ENCODE data around the gene PPP1R3F. TPM values are rescaled to one million over a fixed set of nuclear protein-coding genes. Genes with fewer than 3 reads are reported as not detected.
"Not testable (repeated sequence)": the region's sequence is repeated elsewhere in the genome, so short reads cannot be mapped to it uniquely, and the experiment has no call there.

The PPP1R3F gene
- total RNA-seq, 1 experiment from 2014 or later = 7.3 TPM

DNA sequence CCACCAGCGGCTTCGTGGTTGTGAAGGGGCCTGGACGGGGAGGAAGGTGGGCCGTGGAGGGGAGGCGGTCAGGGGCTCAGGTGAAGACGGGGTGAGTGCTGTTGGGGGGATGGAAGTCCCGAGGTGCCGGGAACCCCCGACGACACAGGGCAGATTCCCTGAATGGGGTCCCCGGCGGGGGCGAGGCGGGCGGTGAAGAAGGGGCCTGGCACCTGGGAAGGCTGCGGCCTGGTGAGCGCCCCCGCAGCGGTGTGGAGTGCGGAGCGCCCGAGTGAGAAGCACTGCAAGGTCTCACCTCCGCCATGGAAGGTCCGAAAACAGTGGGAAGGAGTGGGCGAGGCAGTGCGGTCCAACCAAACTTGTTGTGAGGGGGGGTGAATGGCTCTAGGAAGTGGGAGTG lies 62.2 kb downstream of the PPP1R3F start:
- not testable (repeated sequence) for H4K8ac ChIP-seq (replicated peaks; ENCODE audit: insufficient read length, low read depth, low read length); H3T11ph ChIP-seq (ENCODE audit: low read length); H3K79me2 ChIP-seq (ENCODE audit: insufficient read depth, low read length); H3K4me1 Mint-ChIP-seq; H3K23ac ChIP-seq (ENCODE audit: insufficient read length, low read depth, low read length); H3K23me2 ChIP-seq (ENCODE audit: insufficient read length, low read depth, low read length, poor library complexity, severe bottlenecking); H2BK20ac ChIP-seq (ENCODE audit: low read depth, low read length, poor library complexity, severe bottlenecking); H3K27me3 ChIP-seq (ENCODE audit: insufficient read depth, low read length); H3K4me2 ChIP-seq (ENCODE audit: insufficient read depth, insufficient read length, low read length); H3K27ac ChIP-seq (ENCODE audit: insufficient read length, low read depth, low read length); H3K4ac ChIP-seq (ENCODE audit: low read depth, low read length); H3K27me3 Mint-ChIP-seq (ENCODE audit: low read depth); H4K5ac ChIP-seq (ENCODE audit: insufficient read length, low read depth, low read length); H3K4me3 Mint-ChIP-seq; H2AK5ac ChIP-seq (ENCODE audit: insufficient read length, low read length); H2BK120ac ChIP-seq (ENCODE audit: low read depth, low read length, poor library complexity, severe bottlenecking); H4K91ac ChIP-seq (ENCODE audit: insufficient read length, low read depth, low read length); H3K9me3 ChIP-seq (ENCODE audit: control insufficient read depth, low read depth, low read length); DNase-seq; H3K79me1 ChIP-seq (ENCODE audit: insufficient read depth, low read depth, low read length, poor library complexity, severe bottlenecking); H3K56ac ChIP-seq (ENCODE audit: insufficient read length, low read depth, low read length); H3K4me1 ChIP-seq (ENCODE audit: insufficient read depth, low read length); H2BK15ac ChIP-seq (ENCODE audit: low read depth, low read length); H2BK5ac ChIP-seq (ENCODE audit: insufficient read length, low read length); H3K18ac ChIP-seq (ENCODE audit: insufficient read length, low read depth, low read length); H3K9me3 Mint-ChIP-seq; H2AFZ ChIP-seq (ENCODE audit: low read length); H3K14ac ChIP-seq (ENCODE audit: insufficient read depth, low read length); H4K20me1 ChIP-seq (ENCODE audit: control insufficient read depth, insufficient read depth, insufficient read length); H3K36me3 Mint-ChIP-seq (ENCODE audit: insufficient read depth in 1 of 3, low read depth in 3 of 3); H3K9ac ChIP-seq (ENCODE audit: extremely low read depth, insufficient read length, low read length); H2BK12ac ChIP-seq (ENCODE audit: insufficient read length, low read depth, low read length); H3K27ac Mint-ChIP-seq
- no CpG with 5 or more reads among the region's 26 CpGs for WGBS (ENCODE audit: extremely low coverage, insufficient read length, low lambda C conversion rate)

Other genes starting within 250 kb of the PPP1R3F start
- gene TFE3, start 226.4 kb upstream of the PPP1R3F start, total RNA-seq (2021) = 58.9 and 59.8 TPM in 2 replicates
- gene CCDC120, start 210.8 kb upstream of the PPP1R3F start, total RNA-seq (2021) = 14.5 and 15.7 TPM in 2 replicates
- gene PRAF2, start 195.8 kb upstream of the PPP1R3F start, total RNA-seq (2021) = 12.2 and 13.4 TPM in 2 replicates
- gene WDR45, start 189.9 kb upstream of the PPP1R3F start, total RNA-seq (2021) = 31.5 and 35.8 TPM in 2 replicates
- gene GPKOW, start 146.1 kb upstream of the PPP1R3F start, total RNA-seq (2021) = 15.8 and 17.1 TPM in 2 replicates
- gene MAGIX, start 107.0 kb upstream of the PPP1R3F start, total RNA-seq (2021) = 1.3 and 1.9 TPM in 2 replicates
- 11.7 and 12.1 TPM in 2 replicates for gene PLP2, start 97.9 kb upstream of the PPP1R3F start, total RNA-seq (2021)
- gene PRICKLE3, start 83.4 kb upstream of the PPP1R3F start, total RNA-seq (2021) = 9.7 and 12.2 TPM in 2 replicates
- gene SYP, start 69.6 kb upstream of the PPP1R3F start, total RNA-seq (2021) = 1.8 and 2.1 TPM in 2 replicates
- gene CACNA1F, start 36.5 kb upstream of the PPP1R3F start, total RNA-seq (2021) = 0.94 and 1.4 TPM in 2 replicates
- 12.1 and 12.2 TPM in 2 replicates for gene CCDC22, start 34.3 kb upstream of the PPP1R3F start, total RNA-seq (2021)
- gene FOXP3, start 5.1 kb upstream of the PPP1R3F start, total RNA-seq (2021) = 0.68 and 0.81 TPM in 2 replicates
- not detected in 2 replicates for gene GAGE10, start 33.9 kb downstream of the PPP1R3F start, total RNA-seq (2021)
- gene GAGE12J, start 52.2 kb downstream of the PPP1R3F start, total RNA-seq (2021) = not detected in 2 replicates
- not detected in 2 replicates for gene GAGE13, start 61.8 kb downstream of the PPP1R3F start, total RNA-seq (2021)

All from H9 (cell line).